Measurements from ENCODE around the gene CERT1.
"Not testable (repeated sequence)": the region's sequence is repeated elsewhere in the genome, so short reads cannot be mapped to it uniquely, and the experiment has no call there.

CERT1 gene

GRCh38 chr5:75509956-75510355 lies 1.5 kb downstream of the CERT1 start:
- H3K27me3 ChIP-seq (ENCODE audit: control insufficient read depth in 1 of 2, insufficient read depth in 2 of 2, low read length in 2 of 2) = no peaks in the 10 kb centered on the region
- peak overlapping the region; percentile 89 to 94 for H3K4me3 ChIP-seq (ENCODE audit: low read length in 2 of 2)
- no peaks in the 10 kb centered on the region for H3K36me3 ChIP-seq (ENCODE audit: control insufficient read depth in 2 of 2, insufficient read depth in 2 of 2, low read length in 2 of 2)
- peak overlapping the region in 1 of 2 donors; percentile 83 for H3K9ac ChIP-seq (ENCODE audit: low read length in 2 of 2)
- no peaks in the 10 kb centered on the region for H3K9me3 ChIP-seq (ENCODE audit: control insufficient read depth in 2 of 2, low read length in 2 of 2)
- H3K27ac ChIP-seq (ENCODE audit: low read length) = no peak overlapping the region
- H3K4me1 ChIP-seq (ENCODE audit: control insufficient read depth, insufficient read depth, low read length) = peaks cover 5% of the 10 kb centered on the region

GRCh38 chr5:75509546-75509945 lies 1.9 kb downstream of the CERT1 start:
- Histone ChIP-seq H3K27me3 (ENCODE audit: control insufficient read depth in 1 of 2, insufficient read depth in 2 of 2, low read length in 2 of 2) (no peaks in the 10 kb centered on the region), H3K27ac (ENCODE audit: low read length) (no peak overlapping the region), H3K9me3 (ENCODE audit: control insufficient read depth in 2 of 2, low read length in 2 of 2) (no peaks in the 10 kb centered on the region), H3K4me1 (ENCODE audit: control insufficient read depth, insufficient read depth, low read length) (peaks cover 5% of the 10 kb centered on the region), H3K36me3 (ENCODE audit: control insufficient read depth in 2 of 2, insufficient read depth in 2 of 2, low read length in 2 of 2) (no peaks in the 10 kb centered on the region), H3K4me3 (ENCODE audit: low read length in 2 of 2) (peak overlapping the region; percentile 89 to 94), H3K9ac (ENCODE audit: low read length in 2 of 2) (no peak overlapping the region)

GRCh38 chr5:75507841-75508240 lies 3.6 kb downstream of the CERT1 start:
- no peak overlapping the region for H3K27ac ChIP-seq (ENCODE audit: low read length)
- H3K36me3 ChIP-seq (ENCODE audit: control insufficient read depth in 2 of 2, insufficient read depth in 2 of 2, low read length in 2 of 2) = no peaks in the 10 kb centered on the region
- peaks cover 4% of the 10 kb centered on the region for H3K4me1 ChIP-seq (ENCODE audit: control insufficient read depth, insufficient read depth, low read length)
- H3K4me3 ChIP-seq (ENCODE audit: low read length in 2 of 2) = no peak overlapping the region
- H3K9ac ChIP-seq (ENCODE audit: low read length in 2 of 2) = no peak overlapping the region
- no peaks in the 10 kb centered on the region for H3K9me3 ChIP-seq (ENCODE audit: control insufficient read depth in 2 of 2, low read length in 2 of 2)
- H3K27me3 ChIP-seq (ENCODE audit: control insufficient read depth in 1 of 2, insufficient read depth in 2 of 2, low read length in 2 of 2) = no peaks in the 10 kb centered on the region

- not testable (repeated sequence) for H3K9ac ChIP-seq (ENCODE audit: low read length in 2 of 2); H3K9me3 ChIP-seq (ENCODE audit: control insufficient read depth in 2 of 2, low read length in 2 of 2); H3K27me3 ChIP-seq (ENCODE audit: control insufficient read depth in 1 of 2, insufficient read depth in 2 of 2, low read length in 2 of 2); H3K36me3 ChIP-seq (ENCODE audit: control insufficient read depth in 2 of 2, insufficient read depth in 2 of 2, low read length in 2 of 2); H3K27ac ChIP-seq (ENCODE audit: low read length); H3K4me3 ChIP-seq (ENCODE audit: low read length in 2 of 2); H3K4me1 ChIP-seq (ENCODE audit: control insufficient read depth, insufficient read depth, low read length)
Observed at GRCh38 chr5:75505112-75505511, 6.3 kb downstream of the CERT1 start.

- not testable (repeated sequence) for H3K36me3 ChIP-seq (ENCODE audit: control insufficient read depth in 2 of 2, insufficient read depth in 2 of 2, low read length in 2 of 2); H3K9ac ChIP-seq (ENCODE audit: low read length in 2 of 2); H3K27ac ChIP-seq (ENCODE audit: low read length); H3K9me3 ChIP-seq (ENCODE audit: control insufficient read depth in 2 of 2, low read length in 2 of 2); H3K4me1 ChIP-seq (ENCODE audit: control insufficient read depth, insufficient read depth, low read length); H3K27me3 ChIP-seq (ENCODE audit: control insufficient read depth in 1 of 2, insufficient read depth in 2 of 2, low read length in 2 of 2); H3K4me3 ChIP-seq (ENCODE audit: low read length in 2 of 2)
Observed at GRCh38 chr5:75498875-75499274, 12.6 kb downstream of the CERT1 start.

- Histone ChIP-seq H3K36me3 (ENCODE audit: control insufficient read depth in 2 of 2, insufficient read depth in 2 of 2, low read length in 2 of 2) (no peaks in the 10 kb centered on the region), H3K9me3 (ENCODE audit: control insufficient read depth in 2 of 2, low read length in 2 of 2) (no peaks in the 10 kb centered on the region), H3K4me1 (ENCODE audit: control insufficient read depth, insufficient read depth, low read length) (no peaks in the 10 kb centered on the region), H3K27ac (ENCODE audit: low read length) (no peak overlapping the region), H3K27me3 (ENCODE audit: control insufficient read depth in 1 of 2, insufficient read depth in 2 of 2, low read length in 2 of 2) (no peaks in the 10 kb centered on the region), H3K4me3 (ENCODE audit: low read length in 2 of 2) (no peak overlapping the region), H3K9ac (ENCODE audit: low read length in 2 of 2) (no peak overlapping the region)
Observed at GRCh38 chr5:75498208-75498777, 13.1 kb downstream of the CERT1 start.

GRCh38 chr5:75496026-75496425 lies 15.4 kb downstream of the CERT1 start:
- Histone ChIP-seq H3K9me3 (ENCODE audit: control insufficient read depth in 2 of 2, low read length in 2 of 2) (no peaks in the 10 kb centered on the region), H3K4me3 (ENCODE audit: low read length in 2 of 2) (no peak overlapping the region), H3K4me1 (ENCODE audit: control insufficient read depth, insufficient read depth, low read length) (no peaks in the 10 kb centered on the region), H3K9ac (ENCODE audit: low read length in 2 of 2) (no peak overlapping the region), H3K36me3 (ENCODE audit: control insufficient read depth in 2 of 2, insufficient read depth in 2 of 2, low read length in 2 of 2) (peaks cover 0 to 6% of the 10 kb centered on the region in 2 donors), H3K27ac (ENCODE audit: low read length) (no peak overlapping the region), H3K27me3 (ENCODE audit: control insufficient read depth in 1 of 2, insufficient read depth in 2 of 2, low read length in 2 of 2) (no peaks in the 10 kb centered on the region)

GRCh38 chr5:75491621-75492020 lies 19.8 kb downstream of the CERT1 start:
- H3K4me3 ChIP-seq (ENCODE audit: low read length in 2 of 2) = no peak overlapping the region
- H3K36me3 ChIP-seq (ENCODE audit: control insufficient read depth in 2 of 2, insufficient read depth in 2 of 2, low read length in 2 of 2) = peaks cover 0 to 6% of the 10 kb centered on the region in 2 donors
- H3K4me1 ChIP-seq (ENCODE audit: control insufficient read depth, insufficient read depth, low read length) = no peaks in the 10 kb centered on the region
- no peaks in the 10 kb centered on the region for H3K9me3 ChIP-seq (ENCODE audit: control insufficient read depth in 2 of 2, low read length in 2 of 2)
- no peak overlapping the region for H3K9ac ChIP-seq (ENCODE audit: low read length in 2 of 2)
- no peaks in the 10 kb centered on the region for H3K27me3 ChIP-seq (ENCODE audit: control insufficient read depth in 1 of 2, insufficient read depth in 2 of 2, low read length in 2 of 2)
- H3K27ac ChIP-seq (ENCODE audit: low read length) = no peak overlapping the region

GRCh38 chr5:75489847-75490246 lies 21.6 kb downstream of the CERT1 start:
- not testable (repeated sequence) for H3K9me3 ChIP-seq (ENCODE audit: control insufficient read depth in 2 of 2, low read length in 2 of 2)

GRCh38 chr5:75484605-75485004 lies 26.8 kb downstream of the CERT1 start:
- Histone ChIP-seq H3K9ac (ENCODE audit: low read length in 2 of 2) (no peak overlapping the region), H3K4me3 (ENCODE audit: low read length in 2 of 2) (no peak overlapping the region), H3K9me3 (ENCODE audit: control insufficient read depth in 2 of 2, low read length in 2 of 2) (no peaks in the 10 kb centered on the region), H3K36me3 (ENCODE audit: control insufficient read depth in 2 of 2, insufficient read depth in 2 of 2, low read length in 2 of 2) (no peaks in the 10 kb centered on the region), H3K27ac (ENCODE audit: low read length) (no peak overlapping the region), H3K27me3 (ENCODE audit: control insufficient read depth in 1 of 2, insufficient read depth in 2 of 2, low read length in 2 of 2) (no peaks in the 10 kb centered on the region), H3K4me1 (ENCODE audit: control insufficient read depth, insufficient read depth, low read length) (no peaks in the 10 kb centered on the region)

More at GRCh38 chr5:75489847-75490246, 21.6 kb downstream of the CERT1 start:
- H3K9ac ChIP-seq (ENCODE audit: low read length in 2 of 2); H3K27me3 ChIP-seq (ENCODE audit: control insufficient read depth in 1 of 2, insufficient read depth in 2 of 2, low read length in 2 of 2); H3K27ac ChIP-seq (ENCODE audit: low read length); H3K4me3 ChIP-seq (ENCODE audit: low read length in 2 of 2); H3K36me3 ChIP-seq (ENCODE audit: control insufficient read depth in 2 of 2, insufficient read depth in 2 of 2, low read length in 2 of 2); H3K4me1 ChIP-seq (ENCODE audit: control insufficient read depth, insufficient read depth, low read length): not testable (repeated sequence)

- H3K9me3 ChIP-seq (ENCODE audit: control insufficient read depth in 2 of 2, low read length in 2 of 2) = no peaks in the 10 kb centered on the region
- no peak overlapping the region for H3K27ac ChIP-seq (ENCODE audit: low read length)
- no peaks in the 10 kb centered on the region for H3K4me1 ChIP-seq (ENCODE audit: control insufficient read depth, insufficient read depth, low read length)
- no peak overlapping the region for H3K4me3 ChIP-seq (ENCODE audit: low read length in 2 of 2)
- H3K36me3 ChIP-seq (ENCODE audit: control insufficient read depth in 2 of 2, insufficient read depth in 2 of 2, low read length in 2 of 2) = no peaks in the 10 kb centered on the region
- no peak overlapping the region for H3K9ac ChIP-seq (ENCODE audit: low read length in 2 of 2)
- no peaks in the 10 kb centered on the region for H3K27me3 ChIP-seq (ENCODE audit: control insufficient read depth in 1 of 2, insufficient read depth in 2 of 2, low read length in 2 of 2)
Observed at GRCh38 chr5:75482482-75482881, 28.9 kb downstream of the CERT1 start.
